Fibroblast of lung (primary cell): ENCODE data around the gene DET1. TPM values are rescaled to one million over a fixed set of nuclear protein-coding genes. Genes with fewer than 3 reads are reported as not detected.

Experiments used
- DNase-seq, 2 donors: peaks; one replicate each; pipeline versions ENCODE4 v3.0.0 to v3.0.0-alpha.2; 2010; ENCODE audit warnings: low read depth in 2 of 2
- H2AFZ ChIP-seq: 2 replicates; pipeline ENCODE4 v1.5.1; 2012; ENCODE audit warnings: low read length, control low read depth, inconsistent platforms
- H3K27ac ChIP-seq: 2 replicates; pipeline ENCODE4 v1.5.1; 2011; ENCODE audit warnings: low read length, control low read depth; ENCODE audit not compliant: insufficient read depth
- H3K27me3 ChIP-seq: 2 replicates; pipeline ENCODE4 v1.5.1; 2011; ENCODE audit warnings: mild to moderate bottlenecking, low read length; ENCODE audit not compliant: control insufficient read depth, insufficient read depth
- H3K36me3 ChIP-seq: 2 replicates; pipeline ENCODE4 v1.5.1; 2011; ENCODE audit warnings: low read length; ENCODE audit not compliant: control insufficient read depth, insufficient read depth
- H3K4me1 ChIP-seq: 2 replicates; pipeline ENCODE4 v1.5.1; 2011; ENCODE audit warnings: low read length; ENCODE audit not compliant: control insufficient read depth, insufficient read depth; ENCODE audit errors: extremely low read depth
- H3K4me2 ChIP-seq: 2 replicates; pipeline ENCODE4 v1.5.1; 2011; ENCODE audit warnings: low read length, control low read depth; ENCODE audit not compliant: insufficient read depth; ENCODE audit errors: extremely low read depth
- H3K4me3 ChIP-seq, 4 experiments: fragments of 200-600 bp in 1 of 4; sonication (generic) in 1 of 4; replicated peaks in 1 of 4; 2 replicates each; pipeline ENCODE4 v1.5.1; 2011 to 2016; ENCODE audit warnings: low read length in 4 of 4, low read depth in 3 of 4, mild to moderate bottlenecking in 3 of 4, control low read depth in 2 of 4, inconsistent platforms in 1 of 4, mixed read lengths in 1 of 4; ENCODE audit not compliant: insufficient read depth in 1 of 4; ENCODE audit errors: control extremely low read depth in 1 of 4
- H3K79me2 ChIP-seq: 2 replicates; pipeline ENCODE4 v1.5.1; 2012; ENCODE audit warnings: mild to moderate bottlenecking, low read length, inconsistent platforms; ENCODE audit not compliant: control insufficient read depth, insufficient read depth
- H3K9ac ChIP-seq: 2 replicates; pipeline ENCODE4 v1.5.1; 2011; ENCODE audit warnings: mild to moderate bottlenecking, low read length, control low read depth; ENCODE audit not compliant: insufficient read depth
- H3K9me3 ChIP-seq: 2 replicates; pipeline ENCODE4 v1.5.1; 2012; ENCODE audit warnings: low read depth, low read length; ENCODE audit not compliant: control insufficient read depth, insufficient read depth
- H4K20me1 ChIP-seq: 2 replicates; pipeline ENCODE4 v1.5.1; 2011; ENCODE audit warnings: low read length; ENCODE audit not compliant: control insufficient read depth, insufficient read depth; ENCODE audit errors: extremely low read depth
- EZH2 ChIP-seq: IDR thresholded peaks from 2 replicates; pipeline ENCODE4 v1.5.1; 2012; ENCODE audit warnings: low read length, control low read depth, mild to moderate bottlenecking; ENCODE audit errors: missing control alignments
- polyA plus RNA-seq, 2 donors: library from polyadenylated mRNA; depleted of rRNA in 1 of 2; stranded (reverse) in 1 of 2; unstranded in 1 of 2; fragments of >200 nt; gene quantifications; 2 replicates each; pipeline ENCODE4 v1.2.1, GENCODE V29; 2011 to 2012; ENCODE audit warnings: missing spikeins in 1 of 2
- total RNA-seq: library from RNA; depleted of rRNA; stranded (reverse); fragments of >200 nt; gene quantifications from 2 replicates; pipeline ENCODE4 v1.2.1, GENCODE V29; 2014
- TF ChIP-seq, protein P1 (sequence below), 2 donors: IDR thresholded peaks in 1 of 2; conservative IDR thresholded peaks in 1 of 2; 1 replicate in 1 of 2; 2 replicates in 1 of 2; pipeline ENCODE4 v1.5.1; 2011 to 2012; ENCODE audit warnings: low read length in 2 of 2, control low read depth in 1 of 2, inconsistent platforms in 1 of 2, low read depth in 1 of 2, mild to moderate bottlenecking in 1 of 2

The DET1 gene
- total and polyA plus RNA-seq, 2 donors (not counting 1 experiment from before 2014, with no cell fraction given) = 6.4 to 8.9 TPM

DNA sequence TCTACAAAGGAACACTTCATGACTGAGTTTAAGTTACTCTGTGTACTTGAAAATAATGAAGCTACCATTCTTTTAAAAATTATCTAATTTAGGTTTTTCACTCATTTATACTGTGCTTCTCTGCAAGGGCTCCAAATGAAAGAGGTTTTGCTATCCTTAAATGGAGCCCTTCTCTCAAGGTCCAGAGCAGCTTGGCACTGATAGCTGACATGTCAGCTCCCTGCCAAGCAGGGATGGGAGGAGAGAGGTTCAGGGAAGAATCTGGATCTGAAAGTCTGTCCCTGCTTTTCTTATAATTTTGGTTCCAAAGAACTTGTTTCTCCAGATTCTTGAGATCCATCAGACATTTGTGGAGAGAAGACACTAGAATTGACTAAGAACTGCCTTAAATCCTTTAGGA lies 39.9 kb downstream of the DET1 start:
- H3K79me2 ChIP-seq = no peaks in the 10 kb centered on the region
- H3K27ac ChIP-seq = no peak overlapping the region
- DNase-seq = no peak
- no peaks in the 10 kb centered on the region for H3K27me3 ChIP-seq
- no peak overlapping the region for H3K9ac ChIP-seq
- H2AFZ ChIP-seq = no peak overlapping the region
- H3K9me3 ChIP-seq = no peaks in the 10 kb centered on the region
- H3K4me3 ChIP-seq = no peak overlapping the region
- H3K4me1 ChIP-seq = no peaks in the 10 kb centered on the region
- no peak overlapping the region for H3K4me2 ChIP-seq
- TF ChIP-seq EZH2 = no peak
- TF ChIP-seq, protein P1, sequence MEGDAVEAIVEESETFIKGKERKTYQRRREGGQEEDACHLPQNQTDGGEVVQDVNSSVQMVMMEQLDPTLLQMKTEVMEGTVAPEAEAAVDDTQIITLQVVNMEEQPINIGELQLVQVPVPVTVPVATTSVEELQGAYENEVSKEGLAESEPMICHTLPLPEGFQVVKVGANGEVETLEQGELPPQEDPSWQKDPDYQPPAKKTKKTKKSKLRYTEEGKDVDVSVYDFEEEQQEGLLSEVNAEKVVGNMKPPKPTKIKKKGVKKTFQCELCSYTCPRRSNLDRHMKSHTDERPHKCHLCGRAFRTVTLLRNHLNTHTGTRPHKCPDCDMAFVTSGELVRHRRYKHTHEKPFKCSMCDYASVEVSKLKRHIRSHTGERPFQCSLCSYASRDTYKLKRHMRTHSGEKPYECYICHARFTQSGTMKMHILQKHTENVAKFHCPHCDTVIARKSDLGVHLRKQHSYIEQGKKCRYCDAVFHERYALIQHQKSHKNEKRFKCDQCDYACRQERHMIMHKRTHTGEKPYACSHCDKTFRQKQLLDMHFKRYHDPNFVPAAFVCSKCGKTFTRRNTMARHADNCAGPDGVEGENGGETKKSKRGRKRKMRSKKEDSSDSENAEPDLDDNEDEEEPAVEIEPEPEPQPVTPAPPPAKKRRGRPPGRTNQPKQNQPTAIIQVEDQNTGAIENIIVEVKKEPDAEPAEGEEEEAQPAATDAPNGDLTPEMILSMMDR (conservative IDR thresholded peaks at IDR 0.05 in 1 of 2, IDR thresholded peaks at IDR 0.05 in 1 of 2; ENCODE audit: low read depth in 1 of 2, low read length in 2 of 2) = no peak
- no peaks in the 10 kb centered on the region for H4K20me1 ChIP-seq
- H3K36me3 ChIP-seq = no peaks in the 10 kb centered on the region

DNA sequence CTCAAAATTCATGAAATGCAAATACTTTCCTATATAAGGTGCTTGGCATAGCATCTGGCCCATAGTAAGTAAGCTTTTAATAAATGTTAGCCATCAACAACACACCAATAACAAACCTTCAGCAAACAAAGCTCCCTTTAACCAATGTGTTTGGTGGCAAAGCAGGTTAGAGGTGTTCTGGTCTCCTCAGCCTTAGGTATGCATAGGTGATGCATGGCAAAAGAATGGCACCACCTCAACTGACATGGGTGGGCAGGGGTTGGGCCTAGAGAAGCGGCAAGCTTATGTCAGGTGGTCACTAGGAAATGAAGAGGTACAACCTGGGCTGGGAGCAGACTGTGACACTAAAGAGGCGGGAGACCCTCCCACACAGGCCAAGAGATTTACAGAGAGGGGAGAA lies 40.8 kb downstream of the DET1 start:
- Histone ChIP-seq H3K79me2 (no peaks in the 10 kb centered on the region), H3K36me3 (no peaks in the 10 kb centered on the region), H3K27me3 (no peaks in the 10 kb centered on the region), H3K9me3 (no peaks in the 10 kb centered on the region), H3K4me2 (no peak overlapping the region), H2AFZ (no peak overlapping the region), H3K27ac (no peak overlapping the region), H3K9ac (no peak overlapping the region), H4K20me1 (no peaks in the 10 kb centered on the region), H3K4me1 (no peaks in the 10 kb centered on the region), H3K4me3 (no peak overlapping the region)
- TF ChIP-seq, protein P1 (conservative IDR thresholded peaks at IDR 0.05 in 1 of 2, IDR thresholded peaks at IDR 0.05 in 1 of 2; ENCODE audit: low read depth in 1 of 2, low read length in 2 of 2) = no peak
- no peak for TF ChIP-seq EZH2
- no peak for DNase-seq

- Histone ChIP-seq H2AFZ (no peak overlapping the region), H4K20me1 (no peaks in the 10 kb centered on the region), H3K9me3 (no peaks in the 10 kb centered on the region), H3K36me3 (no peaks in the 10 kb centered on the region), H3K4me2 (no peak overlapping the region), H3K27ac (no peak overlapping the region), H3K4me1 (no peaks in the 10 kb centered on the region), H3K27me3 (no peaks in the 10 kb centered on the region), H3K9ac (no peak overlapping the region), H3K4me3 (no peak overlapping the region), H3K79me2 (no peaks in the 10 kb centered on the region)
- TF ChIP-seq, protein P1 (conservative IDR thresholded peaks at IDR 0.05 in 1 of 2, IDR thresholded peaks at IDR 0.05 in 1 of 2; ENCODE audit: low read depth in 1 of 2, low read length in 2 of 2) = no peak
- no peak for TF ChIP-seq EZH2
- no peak for DNase-seq
Measured at GRCh38 chr15:88504445-88504844, 42.0 kb downstream of the DET1 start.
